Stomach (tissue), 4 donors: ENCODE results near the gene PXYLP1.

Experiments used
- EP300 ChIP-seq: sonication (generic); formaldehyde crosslinking; IDR thresholded peaks from one replicate; pipeline ENCODE4 v1.6.1; 2017; ENCODE audit warnings: antibody characterized with exemption
- POLR2A ChIP-seq, 4 donors: fragments of 450-650 bp; IDR thresholded peaks; one replicate each; pipeline ENCODE4 v1.6.1; 2016; ENCODE audit warnings: antibody characterized with exemption in 4 of 4, control low read depth in 2 of 4, mild to moderate bottlenecking in 1 of 4, moderate library complexity in 1 of 4
- POLR2AphosphoS5 ChIP-seq, 3 donors: sonication (generic); formaldehyde crosslinking; IDR thresholded peaks; one replicate each; pipeline ENCODE4 v1.6.1; 2016; ENCODE audit warnings: antibody characterized with exemption in 3 of 3
- TF ChIP-seq, protein P1 (sequence below), 7 experiments: fragments of 450-650 bp in 4 of 7; fragments of 200-600 bp in 3 of 7; sonication (generic) in 3 of 7; IDR thresholded peaks; one replicate each; pipeline ENCODE4 v1.5.1; 2016 to 2019; ENCODE audit warnings: antibody characterized with exemption in 7 of 7, control low read depth in 2 of 7, mild to moderate bottlenecking in 1 of 7

DNA sequence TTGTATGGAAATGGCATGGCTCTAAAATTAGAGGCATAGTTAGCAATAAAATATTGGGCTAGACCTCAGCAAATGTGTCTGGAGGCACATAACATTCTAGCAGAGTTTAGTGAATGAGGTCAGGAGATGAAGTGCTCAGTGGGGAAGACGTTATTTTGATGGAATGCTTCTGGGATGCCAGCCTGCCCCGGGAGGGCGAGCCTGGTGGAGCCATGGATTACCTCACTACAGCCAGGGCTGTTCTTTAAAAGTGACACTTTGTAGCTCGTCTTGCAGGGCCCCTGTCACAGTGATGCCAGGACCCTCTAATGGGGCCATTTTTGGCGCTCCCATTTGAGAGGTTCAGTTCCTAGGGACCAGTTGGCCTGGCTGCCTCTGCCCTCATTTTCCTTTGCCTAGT is 48.5 kb downstream of the PXYLP1 start:
- TF ChIP-seq, protein P1, sequence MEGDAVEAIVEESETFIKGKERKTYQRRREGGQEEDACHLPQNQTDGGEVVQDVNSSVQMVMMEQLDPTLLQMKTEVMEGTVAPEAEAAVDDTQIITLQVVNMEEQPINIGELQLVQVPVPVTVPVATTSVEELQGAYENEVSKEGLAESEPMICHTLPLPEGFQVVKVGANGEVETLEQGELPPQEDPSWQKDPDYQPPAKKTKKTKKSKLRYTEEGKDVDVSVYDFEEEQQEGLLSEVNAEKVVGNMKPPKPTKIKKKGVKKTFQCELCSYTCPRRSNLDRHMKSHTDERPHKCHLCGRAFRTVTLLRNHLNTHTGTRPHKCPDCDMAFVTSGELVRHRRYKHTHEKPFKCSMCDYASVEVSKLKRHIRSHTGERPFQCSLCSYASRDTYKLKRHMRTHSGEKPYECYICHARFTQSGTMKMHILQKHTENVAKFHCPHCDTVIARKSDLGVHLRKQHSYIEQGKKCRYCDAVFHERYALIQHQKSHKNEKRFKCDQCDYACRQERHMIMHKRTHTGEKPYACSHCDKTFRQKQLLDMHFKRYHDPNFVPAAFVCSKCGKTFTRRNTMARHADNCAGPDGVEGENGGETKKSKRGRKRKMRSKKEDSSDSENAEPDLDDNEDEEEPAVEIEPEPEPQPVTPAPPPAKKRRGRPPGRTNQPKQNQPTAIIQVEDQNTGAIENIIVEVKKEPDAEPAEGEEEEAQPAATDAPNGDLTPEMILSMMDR (IDR thresholded peaks at IDR 0.05): no peak
- TF ChIP-seq POLR2AphosphoS5 (IDR thresholded peaks at IDR 0.05): no peak
- no peak for TF ChIP-seq POLR2A (IDR thresholded peaks at IDR 0.05)
- TF ChIP-seq EP300: no peak
